CD14-positive monocyte (primary cell): ENCODE data around the gene CAB39L. TPM values are rescaled to one million over a fixed set of nuclear protein-coding genes. Genes with fewer than 3 reads are reported as not detected.

ENCODE experiments used
- DNase-seq, 3 donors: peaks; one replicate each; pipeline ENCODE4 v3.0.0-alpha.2; 2011 to 2022
- H2AFZ ChIP-seq: 2 replicates; pipeline ENCODE4 v1.6.0; 2012; ENCODE audit warnings: mild to moderate bottlenecking, low read depth, low read length, inconsistent platforms; ENCODE audit not compliant: insufficient read depth, poor library complexity, severe bottlenecking
- H3K27ac ChIP-seq, 2 donors: 1 replicate in 1 of 2; 2 replicates in 1 of 2; pipeline ENCODE4 v1.5.1; 2012 to 2013; ENCODE audit warnings: low read length in 2 of 2, control low read depth in 1 of 2, inconsistent platforms in 1 of 2, low read depth in 1 of 2, mild to moderate bottlenecking in 1 of 2
- H3K27me3 ChIP-seq, 2 donors: one replicate each; pipeline versions ENCODE4 v1.6.0 to v1.6.1; 2011 to 2013; ENCODE audit warnings: low read length in 2 of 2; ENCODE audit not compliant: control insufficient read depth in 2 of 2, insufficient read depth in 2 of 2
- H3K36me3 ChIP-seq, 2 donors: replicated peaks in 1 of 2; 1 replicate in 1 of 2; 2 replicates in 1 of 2; pipeline versions ENCODE4 v1.5.1 to v1.6.1; 2012 to 2013; ENCODE audit warnings: low read length in 2 of 2, control low read depth in 1 of 2, inconsistent platforms in 1 of 2, mild to moderate bottlenecking in 1 of 2; ENCODE audit not compliant: insufficient read depth in 2 of 2, control insufficient read depth in 1 of 2
- H3K4me1 ChIP-seq, 2 donors: 1 replicate in 1 of 2; 2 replicates in 1 of 2; pipeline versions ENCODE4 v1.5.1 to v1.6.1; 2012 to 2013; ENCODE audit warnings: low read length in 2 of 2, control low read depth in 1 of 2, inconsistent platforms in 1 of 2, mild to moderate bottlenecking in 1 of 2, moderate library complexity in 1 of 2; ENCODE audit not compliant: insufficient read depth in 2 of 2, control insufficient read depth in 1 of 2
- H3K4me2 ChIP-seq: replicated peaks from 2 replicates; pipeline ENCODE3; 2012; ENCODE audit warnings: low read length, moderate library complexity, mild to moderate bottlenecking; ENCODE audit not compliant: poor library complexity, severe bottlenecking; ENCODE audit errors: extremely low read depth
- H3K4me3 ChIP-seq, 3 experiments: fragments of 200-600 bp in 1 of 3; sonication (generic) in 1 of 3; replicated peaks in 1 of 3; 1 replicate in 2 of 3; 2 replicates in 1 of 3; pipeline ENCODE4 v1.5.1; 2011 to 2013; ENCODE audit warnings: low read length in 3 of 3, mild to moderate bottlenecking in 3 of 3, control low read depth in 2 of 3, low read depth in 2 of 3, inconsistent platforms in 1 of 3, moderate library complexity in 1 of 3
- H3K79me2 ChIP-seq: 2 replicates; pipeline ENCODE4 v1.6.0; 2012; ENCODE audit warnings: mild to moderate bottlenecking, control low read depth, inconsistent platforms, low read length, moderate library complexity; ENCODE audit not compliant: insufficient read depth
- H3K9ac ChIP-seq: 2 replicates; pipeline ENCODE4 v1.6.0; 2017; ENCODE audit warnings: low read length, mild to moderate bottlenecking; ENCODE audit not compliant: insufficient read depth, poor library complexity, severe bottlenecking
- H3K9me3 ChIP-seq, 2 donors: replicated peaks in 1 of 2; 1 replicate in 1 of 2; 2 replicates in 1 of 2; pipeline versions ENCODE4 v1.5.1 to v1.6.1; 2012 to 2013; ENCODE audit warnings: low read length in 2 of 2, control low read depth in 1 of 2; ENCODE audit not compliant: control insufficient read depth in 1 of 2, insufficient read depth in 1 of 2
- H4K20me1 ChIP-seq: 2 replicates; pipeline ENCODE4 v1.6.0; 2012; ENCODE audit warnings: mild to moderate bottlenecking, low read length, control low read depth, moderate library complexity; ENCODE audit not compliant: insufficient read depth
- H3K27ac Mint-ChIP-seq, 7 donors: one replicate each; pipeline ENCODE4 v1.8.0; 2020; ENCODE audit warnings: mild to moderate bottlenecking in 7 of 7, mixed read lengths in 7 of 7, moderate library complexity in 6 of 7, inconsistent platforms in 2 of 7
- H3K27me3 Mint-ChIP-seq, 3 donors: one replicate each; pipeline ENCODE4 v1.8.0; 2021 to 2022; ENCODE audit warnings: low read depth in 3 of 3, mild to moderate bottlenecking in 3 of 3, mixed read lengths in 3 of 3, moderate library complexity in 3 of 3, inconsistent platforms in 1 of 3
- H3K36me3 Mint-ChIP-seq, 2 donors: one replicate each; pipeline ENCODE4 v1.8.0; 2020; ENCODE audit warnings: mixed read lengths in 2 of 2, inconsistent platforms in 1 of 2, mild to moderate bottlenecking in 1 of 2
- H3K4me1 Mint-ChIP-seq: one replicate; pipeline ENCODE4 v1.8.0; 2020; ENCODE audit warnings: mild to moderate bottlenecking, mixed read lengths
- H3K4me3 Mint-ChIP-seq, 2 donors: one replicate each; pipeline ENCODE4 v1.8.0; 2020; ENCODE audit warnings: mild to moderate bottlenecking in 2 of 2, mixed read lengths in 2 of 2, moderate library complexity in 1 of 2
- H3K9me3 Mint-ChIP-seq, 7 donors: one replicate each; pipeline ENCODE4 v1.8.0; 2020 to 2022; ENCODE audit warnings: mixed read lengths in 7 of 7, mild to moderate bottlenecking in 6 of 7, moderate library complexity in 6 of 7, inconsistent platforms in 2 of 7
- WGBS: methylation state at CpG from one replicate; pipeline ENCODE4 v1.1.5; 2013; ENCODE audit warnings: missing lambda C conversion rate; ENCODE audit not compliant: insufficient coverage; 5-methylcytosine and 5-hydroxymethylcytosine counted together
- intact Hi-C, 2 donors: fragments of 100-400 bp; cut with micrococcal nuclease; formaldehyde crosslinking; loops; one replicate each; pipeline versions ENCODE4 v1.15.0 to v1.15.1; 2023
- polyA plus RNA-seq, 3 donors: library from polyadenylated mRNA; depleted of rRNA in 1 of 3; unstranded in 2 of 3; stranded (reverse) in 1 of 3; fragments of 300-500 nt in 2 of 3; fragments of >200 nt in 1 of 3; fragmentation: Illumina TruSeq in 2 of 3; gene quantifications; 1 replicate in 2 of 3; 2 replicates in 1 of 3; pipeline ENCODE4 v1.2.3, GENCODE V29; 2012 to 2021
- TF ChIP-seq, protein P1 (sequence below): fragments of 200-600 bp; IDR thresholded peaks from one replicate; pipeline ENCODE4 v1.8.0; 2022; ENCODE audit warnings: antibody characterized with exemption, mild to moderate bottlenecking

CAB39L gene
- polyA plus RNA-seq, 3 donors = 1.9 to 5.1 (median 2.7) TPM

DNA sequence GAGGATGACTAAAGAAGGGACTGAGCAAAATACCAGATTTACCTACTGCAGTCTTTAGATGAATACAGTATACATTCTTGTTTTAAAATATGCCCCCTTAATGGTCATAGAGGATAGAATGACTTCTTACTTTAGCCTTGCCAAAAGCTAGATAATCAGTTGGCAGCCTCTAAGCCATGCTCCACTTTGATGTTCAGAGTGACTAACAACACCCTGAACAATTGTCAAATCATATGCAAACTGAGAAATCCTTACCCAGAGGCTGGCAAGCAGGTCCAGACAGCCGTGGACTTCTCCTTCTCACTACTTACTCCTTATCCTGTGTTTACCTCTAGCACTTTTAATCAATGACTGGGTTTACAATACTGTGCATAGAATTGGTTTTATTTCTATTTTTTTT is 28.3 kb upstream of the CAB39L start:
- no peaks in the 10 kb centered on the region for H3K4me1 Mint-ChIP-seq
- Histone ChIP-seq H3K4me3 (no peak overlapping the region), H3K27ac (peak overlapping the region in 1 of 2 donors; percentile 0), H2AFZ (no peak overlapping the region), H4K20me1 (no peaks in the 10 kb centered on the region), H3K79me2 (no peaks in the 10 kb centered on the region), H3K36me3 (peaks cover 66 to 97% of the 10 kb centered on the region in 2 donors), H3K4me2 (no peak overlapping the region), H3K4me1 (no peaks in the 10 kb centered on the region), H3K9ac (no peak overlapping the region), H3K9me3 (no peaks in the 10 kb centered on the region), H3K27me3 (no peaks in the 10 kb centered on the region)
- H3K36me3 Mint-ChIP-seq = peaks cover 60 to 73% of the 10 kb centered on the region in 2 donors
- H3K27ac Mint-ChIP-seq = no peak overlapping the region
- intact Hi-C loops = no loop called here
- H3K27me3 Mint-ChIP-seq = no peaks in the 10 kb centered on the region
- no peak overlapping the region for H3K4me3 Mint-ChIP-seq
- H3K9me3 Mint-ChIP-seq = no peaks in the 10 kb centered on the region
- no peak for DNase-seq
- TF ChIP-seq, protein P1, sequence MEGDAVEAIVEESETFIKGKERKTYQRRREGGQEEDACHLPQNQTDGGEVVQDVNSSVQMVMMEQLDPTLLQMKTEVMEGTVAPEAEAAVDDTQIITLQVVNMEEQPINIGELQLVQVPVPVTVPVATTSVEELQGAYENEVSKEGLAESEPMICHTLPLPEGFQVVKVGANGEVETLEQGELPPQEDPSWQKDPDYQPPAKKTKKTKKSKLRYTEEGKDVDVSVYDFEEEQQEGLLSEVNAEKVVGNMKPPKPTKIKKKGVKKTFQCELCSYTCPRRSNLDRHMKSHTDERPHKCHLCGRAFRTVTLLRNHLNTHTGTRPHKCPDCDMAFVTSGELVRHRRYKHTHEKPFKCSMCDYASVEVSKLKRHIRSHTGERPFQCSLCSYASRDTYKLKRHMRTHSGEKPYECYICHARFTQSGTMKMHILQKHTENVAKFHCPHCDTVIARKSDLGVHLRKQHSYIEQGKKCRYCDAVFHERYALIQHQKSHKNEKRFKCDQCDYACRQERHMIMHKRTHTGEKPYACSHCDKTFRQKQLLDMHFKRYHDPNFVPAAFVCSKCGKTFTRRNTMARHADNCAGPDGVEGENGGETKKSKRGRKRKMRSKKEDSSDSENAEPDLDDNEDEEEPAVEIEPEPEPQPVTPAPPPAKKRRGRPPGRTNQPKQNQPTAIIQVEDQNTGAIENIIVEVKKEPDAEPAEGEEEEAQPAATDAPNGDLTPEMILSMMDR = no peak
- WGBS = no CpG with 5 or more reads among the region's 1 CpG

DNA sequence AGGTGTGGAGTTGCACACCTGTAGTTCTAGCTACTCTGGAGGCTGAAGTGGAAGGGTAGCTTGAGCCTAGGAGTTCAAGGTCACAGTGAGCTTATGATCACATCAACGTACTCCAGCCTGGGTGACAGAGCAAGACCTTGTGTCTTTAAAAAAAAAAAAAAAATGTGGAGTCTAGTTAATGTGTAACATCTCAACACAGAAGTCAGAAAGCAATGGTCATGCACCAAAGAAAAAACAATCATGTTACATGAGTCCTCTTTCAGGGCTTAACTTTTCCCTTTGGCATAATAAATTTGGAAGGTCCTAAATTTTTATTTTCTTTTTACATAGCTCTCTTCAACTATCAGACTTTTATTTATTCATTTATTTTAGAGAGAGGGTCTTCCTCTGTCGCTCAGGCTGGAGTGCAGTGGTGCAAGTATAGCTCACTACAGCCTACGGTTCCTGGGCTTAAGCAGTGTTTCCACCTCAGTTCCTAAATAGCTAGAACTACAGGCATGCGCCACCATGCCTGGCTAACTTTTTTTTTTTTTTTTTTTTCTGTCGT is 22.5 kb upstream of the CAB39L start:
- Mint-ChIP-seq H3K27ac (peak overlapping the region in 3 of 7 donors; percentile 2 to 69 (median 57)), H3K4me1 (no peaks in the 10 kb centered on the region), H3K4me3 (no peak overlapping the region), H3K36me3 (peaks cover 67 to 82% of the 10 kb centered on the region in 2 donors), H3K27me3 (no peaks in the 10 kb centered on the region), H3K9me3 (peaks cover 10 to 23% (median 16%) of the 10 kb centered on the region in 7 donors)
- no peak overlapping the region for H3K9ac ChIP-seq
- WGBS = 100% methylated on average over 3 of the region's 5 CpGs
- no peaks in the 10 kb centered on the region for H3K79me2 ChIP-seq
- H3K27me3 ChIP-seq = no peaks in the 10 kb centered on the region
- DNase-seq = no peak
- no peak overlapping the region for H3K27ac ChIP-seq
- TF ChIP-seq, protein P1 = no peak
- H3K4me1 ChIP-seq = no peaks in the 10 kb centered on the region
- peaks cover 60 to 91% of the 10 kb centered on the region in 2 donors for H3K36me3 ChIP-seq
- no peak overlapping the region for H3K4me2 ChIP-seq
- H3K9me3 ChIP-seq = peaks cover 12 to 20% of the 10 kb centered on the region in 2 donors
- intact Hi-C loops = no loop called here
- H2AFZ ChIP-seq = no peak overlapping the region
- no peak overlapping the region for H3K4me3 ChIP-seq
- no peaks in the 10 kb centered on the region for H4K20me1 ChIP-seq
